ENCODE measurements around the gene SMG6.

GRCh38 chr17:2183346-2183745, 120.2 kb downstream of the SMG6 start:
- TF ChIP-seq CTCF (tag by site-specific recombination; IDR thresholded peaks at IDR 0.05): no peak
- no peak for TF ChIP-seq ZBTB6 (tag by site-specific recombination; IDR thresholded peaks at IDR 0.05)
- no peak for TF ChIP-seq ZFP41 (tag by site-specific recombination; IDR thresholded peaks at IDR 0.05; ENCODE audit: borderline replicate concordance)
- no peak for TF ChIP-seq OSR2 (tag by site-specific recombination; IDR thresholded peaks at IDR 0.05)
- TF ChIP-seq ZBTB10 (tag by site-specific recombination; IDR thresholded peaks at IDR 0.05): no peak
- no peak for TF ChIP-seq PRDM10 (tag by site-specific recombination; IDR thresholded peaks at IDR 0.05)
- TF ChIP-seq ZNF660 (tag by site-specific recombination; IDR thresholded peaks at IDR 0.05): no peak
- TF ChIP-seq ZNF140 (tag by site-specific recombination; IDR thresholded peaks at IDR 0.05): no peak
- TF ChIP-seq REST (tag by site-specific recombination; IDR thresholded peaks at IDR 0.05): no peak
- TF ChIP-seq EGR2 (tag by site-specific recombination; IDR thresholded peaks at IDR 0.05; ENCODE audit: low read depth): no peak
- no peak for TF ChIP-seq ZBTB21 (tag by site-specific recombination; IDR thresholded peaks at IDR 0.05)
- no peak for TF ChIP-seq SETDB1 (IDR thresholded peaks at IDR 0.05; ENCODE audit: insufficient read length, low read length)
- no peak for TF ChIP-seq ZBTB11 (tag by site-specific recombination; conservative IDR thresholded peaks at IDR 0.05; ENCODE audit: low read depth)
